HG02885 (cell line): ENCODE measurements around the gene TMEM88.

Source experiments
- ATAC-seq: cut with Tn5 transposase; IDR thresholded peaks from one replicate; pipeline ENCODE4 v1.9.1; 2021; ENCODE audit warnings: mild to moderate bottlenecking; ENCODE audit not compliant: unreplicated experiment, poor library complexity

Gene TMEM88

GRCh38 chr17:7832431-7832830 lies 22.4 kb upstream of the TMEM88 start:
- ATAC-seq: no peak

GRCh38 chr17:7833011-7833794 lies 21.7 kb upstream of the TMEM88 start:
- no peak for ATAC-seq

- peak; percentile 59 for ATAC-seq
These were observed 20.9 kb upstream of the TMEM88 start, which contains the start of gene KDM6B for GRCh38 chr17:7833795-7834541. TSS of gene KDM6B (plus strand) at chr17:7834217. CDS start at chr17:7845555, 11,338 bp downstream.

DNA sequence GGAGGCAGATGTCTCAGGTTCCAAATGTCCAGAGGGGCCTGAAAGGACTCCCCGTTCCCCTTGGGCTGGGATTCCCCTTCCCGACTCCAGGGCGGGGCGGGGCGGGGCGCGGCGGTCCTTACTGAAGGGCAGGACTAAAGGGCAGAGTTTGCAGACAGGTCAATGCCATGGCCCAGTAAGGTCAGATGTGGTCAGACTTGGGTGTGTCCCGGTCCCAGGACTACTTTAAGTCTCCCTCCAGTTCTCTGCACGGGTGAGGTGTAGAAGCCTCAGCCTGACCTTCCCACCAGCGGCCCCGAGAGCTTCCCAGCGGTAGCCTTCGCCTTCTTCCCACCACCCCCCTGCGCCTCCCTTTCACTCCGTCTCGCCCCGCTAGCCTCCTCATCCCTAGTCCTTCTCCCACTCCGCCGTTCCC lies 20.3 kb upstream of the TMEM88 start:
- no peak for ATAC-seq

- ATAC-seq: peak; percentile 65
These were observed 19.7 kb upstream of the TMEM88 start for GRCh38 chr17:7834957-7835813.

GRCh38 chr17:7835814-7836595 lies 18.9 kb upstream of the TMEM88 start:
- ATAC-seq: no peak

DNA sequence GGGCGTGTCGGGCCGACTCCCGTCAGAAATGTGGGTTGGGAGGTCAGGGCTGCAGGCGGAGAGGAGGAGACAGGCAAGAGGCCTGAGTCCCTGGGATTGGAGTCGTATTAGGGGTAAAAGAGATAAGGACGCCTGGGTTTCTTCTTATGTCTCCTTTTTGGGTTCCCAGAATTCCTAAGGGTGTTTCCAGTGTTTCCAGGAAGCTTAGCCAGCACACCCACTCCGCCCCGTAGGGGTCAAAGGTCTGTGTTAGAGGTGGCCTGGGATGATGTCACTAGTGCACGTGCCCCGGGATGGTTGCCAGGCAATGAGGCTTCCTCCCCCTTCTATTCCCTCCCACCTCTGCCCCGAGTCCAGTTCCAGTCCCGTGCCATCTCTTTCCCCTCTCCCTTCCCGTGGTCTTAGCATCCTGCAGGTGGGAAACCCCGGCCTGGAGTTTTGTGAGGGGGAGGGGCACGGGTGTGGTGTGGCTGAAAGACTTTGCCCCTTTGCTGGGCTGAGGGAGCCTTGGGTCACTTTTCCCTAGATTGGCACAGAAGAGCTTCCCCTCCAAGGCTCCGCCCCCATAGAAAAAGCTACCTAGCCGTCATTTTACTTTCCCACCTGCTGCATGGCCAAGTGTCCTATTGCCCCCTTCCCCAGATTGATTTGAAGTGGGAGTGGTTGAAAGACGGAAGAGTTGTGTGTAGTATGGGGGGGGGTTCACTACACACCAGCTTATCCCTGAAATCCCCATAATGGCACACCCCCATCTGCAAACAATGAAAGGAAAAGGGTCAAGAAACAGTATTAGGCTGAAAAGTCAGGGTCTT lies 18.1 kb upstream of the TMEM88 start:
- no peak for ATAC-seq

GRCh38 chr17:7837408-7838088 lies 17.3 kb upstream of the TMEM88 start:
- no peak for ATAC-seq

DNA sequence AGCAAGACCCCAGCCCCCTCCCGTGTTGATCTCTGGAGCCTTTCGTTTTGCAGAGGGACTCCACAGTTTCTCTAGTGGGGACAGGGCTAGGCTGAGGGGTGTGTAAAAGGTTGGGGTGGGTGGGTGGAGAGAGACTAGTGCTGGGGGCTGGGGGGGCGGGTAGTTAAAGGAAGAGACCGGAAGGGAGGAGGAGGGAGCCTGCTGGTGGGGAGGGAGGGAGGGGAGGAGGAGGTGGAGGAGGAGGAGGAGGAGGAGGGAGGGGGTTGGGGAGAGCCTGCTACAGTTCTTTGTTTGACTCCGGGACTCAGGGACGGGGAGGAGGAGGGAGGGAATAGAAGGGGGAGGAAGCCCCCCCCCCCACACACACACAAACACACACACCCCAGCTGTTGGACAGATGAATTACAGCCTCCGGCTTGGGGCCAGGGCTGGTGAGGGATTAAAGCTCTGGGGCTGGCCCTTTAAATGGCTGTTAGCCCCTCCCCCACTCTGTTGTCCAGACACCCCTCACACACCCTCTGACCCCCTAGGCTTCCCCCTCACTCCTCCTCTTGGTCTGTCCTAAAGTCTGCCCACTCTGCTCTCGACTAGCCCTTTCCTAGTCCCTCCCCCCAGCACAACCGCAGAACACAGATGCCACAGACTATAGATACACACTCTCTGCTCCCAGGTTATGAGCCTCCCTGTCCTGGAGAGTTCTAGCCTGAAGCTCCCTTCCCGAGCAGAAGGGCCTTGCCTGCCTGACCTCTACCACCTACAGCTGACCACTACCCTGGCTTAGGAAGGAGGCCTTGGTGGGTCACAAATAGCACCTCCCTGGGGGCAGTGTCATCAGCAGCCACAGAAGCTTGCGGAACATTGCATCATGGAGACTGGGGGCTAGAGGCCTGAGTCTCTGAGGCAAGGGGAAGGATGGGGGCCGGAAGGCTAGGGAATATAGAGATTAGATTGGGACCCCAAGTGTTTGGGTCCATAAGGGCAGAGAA lies 16.5 kb upstream of the TMEM88 start:
- no peak for ATAC-seq

GRCh38 chr17:7839190-7839875 lies 15.5 kb upstream of the TMEM88 start:
- ATAC-seq: no peak

DNA sequence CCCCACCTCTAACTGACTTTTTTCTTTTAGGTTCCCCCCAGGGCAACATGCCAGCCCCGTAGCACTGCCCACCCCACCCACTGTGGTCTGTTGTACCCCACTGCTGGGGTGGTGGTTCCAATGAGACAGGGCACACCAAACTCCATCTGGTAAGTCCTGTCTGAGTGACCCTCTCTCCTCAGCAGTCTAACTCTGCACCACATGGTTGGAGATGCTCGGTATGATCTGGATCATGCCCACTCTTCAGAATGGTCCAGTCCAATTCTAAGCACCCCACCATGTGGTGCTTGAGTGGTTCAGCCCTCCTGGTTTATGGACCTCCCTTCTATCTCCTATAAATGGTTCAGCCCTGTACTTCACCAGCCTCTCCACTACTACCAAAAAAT lies 15.0 kb upstream of the TMEM88 start:
- ATAC-seq: no peak

- ATAC-seq: no peak
These were observed 14.4 kb upstream of the TMEM88 start for GRCh38 chr17:7840441-7840840.

DNA sequence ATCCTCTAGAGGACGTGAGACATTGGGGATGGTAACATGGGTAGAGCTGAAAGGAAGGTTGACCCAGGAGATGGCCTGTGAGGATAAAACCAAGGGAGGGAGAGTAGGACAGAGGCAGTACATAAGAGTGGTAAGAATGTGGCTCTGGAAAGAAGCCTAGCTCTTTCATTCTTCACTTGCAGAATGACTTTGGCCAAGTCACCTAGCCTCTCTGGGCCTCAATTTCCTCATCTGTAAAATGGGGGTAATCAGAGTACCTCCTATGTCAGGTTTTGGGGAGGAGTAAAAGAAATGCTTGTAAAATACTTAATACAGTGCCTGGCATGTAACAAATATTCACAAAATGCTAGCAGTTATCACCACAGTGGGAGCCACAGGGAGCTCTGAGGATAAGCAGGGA lies 14.0 kb upstream of the TMEM88 start:
- ATAC-seq: no peak

DNA sequence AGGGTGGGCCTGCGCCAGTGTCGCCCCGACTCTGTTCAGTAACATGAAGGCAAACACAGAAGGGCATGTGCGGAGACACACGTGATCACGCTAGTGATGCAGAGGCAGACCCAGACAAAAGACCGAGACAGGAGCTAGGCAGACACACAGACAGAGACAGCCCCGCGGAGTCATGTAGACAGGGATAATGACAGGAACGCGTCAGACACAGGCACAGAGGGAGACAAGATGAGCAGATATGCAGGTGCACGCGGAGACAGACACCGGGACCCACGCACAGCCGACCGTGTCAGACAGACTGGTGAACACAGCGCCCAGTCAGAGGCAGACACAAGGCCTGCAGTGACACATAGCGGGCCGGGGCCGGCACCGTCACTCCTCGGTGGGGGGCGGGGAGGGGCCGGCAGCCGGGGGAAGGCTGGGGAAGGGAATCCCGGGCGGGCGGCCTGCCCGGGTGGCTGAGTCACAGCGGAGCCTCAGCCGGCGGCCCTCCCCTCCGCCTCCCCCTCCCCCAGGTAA lies 13.4 kb upstream of the TMEM88 start:
- ATAC-seq: no peak

GRCh38 chr17:7841915-7842379 lies 12.9 kb upstream of the TMEM88 start:
- peak; percentile 18 for ATAC-seq
